AG09319 (cell line): ENCODE measurements around the gene GDPGP1.

Experiments used
- DNase-seq: peaks from one replicate; pipeline ENCODE4 v3.0.0-alpha.2; 2010; ENCODE audit warnings: low read depth; ENCODE audit errors: extremely low read depth
- CTCF ChIP-seq: IDR thresholded peaks from 2 replicates; pipeline ENCODE4 v1.5.1; 2011; ENCODE audit warnings: low read depth, mild to moderate bottlenecking, inconsistent platforms, low read length, moderate library complexity

Gene GDPGP1

DNA sequence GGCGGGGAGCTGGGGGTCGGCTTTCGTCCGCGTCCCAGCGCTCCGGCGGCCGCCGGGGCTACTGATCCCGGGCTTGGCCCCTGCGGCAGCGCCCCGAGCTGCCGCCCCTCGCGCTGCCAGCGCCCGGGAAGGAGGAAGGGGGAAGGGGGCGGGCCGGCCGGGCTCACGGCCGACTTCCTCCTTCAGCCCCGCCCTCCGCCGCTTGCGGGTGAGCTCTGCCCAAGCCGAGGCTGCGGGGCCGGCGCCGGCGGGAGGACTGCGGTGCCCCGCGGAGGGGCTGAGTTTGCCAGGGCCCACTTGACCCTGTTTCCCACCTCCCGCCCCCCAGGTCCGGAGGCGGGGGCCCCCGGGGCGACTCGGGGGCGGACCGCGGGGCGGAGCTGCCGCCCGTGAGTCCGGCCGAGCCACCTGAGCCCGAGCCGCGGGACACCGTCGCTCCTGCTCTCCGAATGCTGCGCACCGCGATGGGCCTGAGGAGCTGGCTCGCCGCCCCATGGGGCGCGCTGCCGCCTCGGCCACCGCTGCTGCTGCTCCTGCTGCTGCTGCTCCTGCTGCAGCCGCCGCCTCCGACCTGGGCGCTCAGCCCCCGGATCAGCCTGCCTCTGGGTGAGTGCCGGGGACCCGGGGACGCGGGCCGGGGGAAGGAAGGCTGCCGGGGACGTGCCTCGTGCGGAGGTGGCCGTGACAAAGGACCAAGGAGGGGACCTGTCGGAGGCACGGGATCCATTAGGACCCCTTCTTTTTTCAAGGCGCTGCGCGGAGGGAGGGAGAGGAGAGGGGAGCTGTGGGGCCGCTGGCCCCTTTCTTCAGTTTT, 32.7 kb upstream of the GDPGP1 start, which contains the start of gene SEMA4B:
Gene SEMA4B, plus strand, starts transcription at position 201 of the 814 bp plus-strand sequence. Its CDS starts 249 bp downstream, at position 450.
- DNase-seq, result no peak

GRCh38 chr15:90201944-90202375, 32.0 kb upstream of the GDPGP1 start:
- DNase-seq, result no peak
- no peak for TF ChIP-seq CTCF

More for the DNA sequence above, 32.7 kb upstream of the GDPGP1 start, which contains the start of gene SEMA4B:
- TF ChIP-seq CTCF, result no peak

- no peak for DNase-seq
- no peak for TF ChIP-seq CTCF
Observed at GRCh38 chr15:90202929-90203328, 31.1 kb upstream of the GDPGP1 start.

GRCh38 chr15:90203473-90203872, 30.5 kb upstream of the GDPGP1 start:
- no peak for TF ChIP-seq CTCF
- no peak for DNase-seq

- no peak for DNase-seq
- TF ChIP-seq CTCF, result no peak
Observed at GRCh38 chr15:90203922-90204321, 30.1 kb upstream of the GDPGP1 start.

GRCh38 chr15:90205050-90205848, 28.8 kb upstream of the GDPGP1 start:
- DNase-seq, result no peak
- TF ChIP-seq CTCF, result no peak

DNA sequence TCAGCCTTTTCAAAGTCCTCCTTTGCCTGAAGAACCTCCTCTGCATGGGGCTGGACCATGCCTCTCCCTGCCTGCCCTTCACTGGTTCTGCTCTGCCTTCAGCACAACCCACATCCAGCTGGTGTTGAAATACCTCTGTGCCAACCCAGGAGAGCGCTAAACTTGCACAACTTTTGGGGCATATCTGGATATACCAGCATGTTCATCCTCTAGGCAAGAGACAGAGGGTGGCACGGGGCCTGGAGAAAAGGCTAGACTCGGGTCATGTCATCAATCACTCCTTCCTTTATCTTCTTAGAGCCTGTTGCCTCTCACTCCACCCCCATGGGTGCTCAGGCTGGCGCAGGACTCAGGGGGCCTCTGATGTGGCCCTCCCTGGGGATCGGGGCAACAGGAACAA, 28.1 kb upstream of the GDPGP1 start:
- DNase-seq, result no peak
- TF ChIP-seq CTCF, result no peak
